ENCODE data around the gene BRPF1.

- TF ChIP-seq CTCF (IDR thresholded peaks at IDR 0.05; ENCODE audit: insufficient read depth, low read depth, low read length) (no peak), EZH2 (IDR thresholded peaks at IDR 0.05; ENCODE audit: insufficient read depth, low read length) (no peak)
Observed at GRCh38 chr3:9686703-9687102, 44.8 kb upstream of the BRPF1 start.

Data from astrocyte (in vitro differentiated cells and primary cell).